HepG2 (cell line): ENCODE results near the gene NOS1. TPM values are rescaled to one million over a fixed set of nuclear protein-coding genes. Genes with fewer than 3 reads are reported as not detected.
A peak's percentile ranks its signal among the peaks of the same experiment; 100 is the strongest.

ENCODE experiments used
- ATAC-seq: fragments of 200-7000 bp; cut with Tn5 transposase; 3 replicates; pipeline ENCODE4 v1.9.1; 2020; ENCODE audit warnings: mild to moderate bottlenecking, moderate library complexity
- BruUV-seq: library from RNA; stranded (reverse); fragments of 400-500 nt; replicated peaks from 2 replicates; lab custom pipeline; 2021; lab: Mats Ljungman, UMichigan
- CTCF ChIA-PET: fragments of 300-600 bp; formaldehyde crosslinking; extraction: SDS; loops from one replicate; lab custom pipeline; 2021; ENCODE audit warnings: low total read pairs, inconsistent platforms, low intra/inter-chr PET ratio; lab: Yijun Ruan, JAX
- POLR2A ChIA-PET: fragments of 350-600 bp; sonication (Branson Sonifier 250); formaldehyde crosslinking; loops from one replicate; lab custom pipeline; 2020; ENCODE audit warnings: antibody characterized with exemption, inconsistent platforms; lab: Yijun Ruan, JAX
- DNase-seq: peaks from one replicate; pipeline ENCODE4 v3.0.0-alpha.2; 2015; ENCODE audit warnings: low spot score
- FAIRE-seq: peaks from 3 replicates; lab custom pipeline; 2011; peaks lifted over from hg19 to GRCh38; lab: Jason Lieb, UNC
- H2AFZ ChIP-seq: one replicate; pipeline ENCODE4 v1.6.1; 2011; ENCODE audit warnings: low read length, inconsistent platforms
- H3K27ac ChIP-seq: fragments of 300-600 bp; 3 replicates; pipeline ENCODE4 v1.8.0; 2011; ENCODE audit warnings: mixed run types, mild to moderate bottlenecking, mixed read lengths, low read length, inconsistent platforms; ENCODE audit not compliant: insufficient read depth; ENCODE audit errors: extremely low read length
- H3K27me3 ChIP-seq, 2 experiments: fragments of 200-600 bp in 1 of 2; 2 replicates in 1 of 2; 3 replicates in 1 of 2; pipeline versions ENCODE4 v1.6.0 to v1.8.0; 2011; ENCODE audit warnings: low read length in 2 of 2, mild to moderate bottlenecking in 2 of 2, moderate library complexity in 2 of 2, inconsistent platforms in 1 of 2; ENCODE audit not compliant: insufficient read depth in 2 of 2, control insufficient read depth in 1 of 2
- H3K36me3 ChIP-seq, 2 experiments: fragments of 200-600 bp in 1 of 2; replicated peaks in 1 of 2; 2 replicates in 1 of 2; 3 replicates in 1 of 2; pipeline versions ENCODE4 v1.5.1 to v1.8.0; 2011; ENCODE audit warnings: low read length in 2 of 2, inconsistent platforms in 1 of 2; ENCODE audit not compliant: insufficient read depth in 2 of 2, control insufficient read depth in 1 of 2
- H3K4me1 ChIP-seq: 2 replicates; pipeline ENCODE4 v1.5.1; 2012; ENCODE audit warnings: low read length, inconsistent platforms; ENCODE audit not compliant: insufficient read depth
- H3K4me2 ChIP-seq: 2 replicates; pipeline ENCODE4 v1.6.0; 2011; ENCODE audit warnings: low read depth, low read length, inconsistent platforms
- H3K4me3 ChIP-seq, 3 experiments: fragments of 200-600 bp in 1 of 3; sonication (generic), shearing (Covaris generic) in 1 of 3; replicated peaks in 1 of 3; 2 replicates each; pipeline ENCODE4 v1.5.1; 2011 to 2016; ENCODE audit warnings: low read length in 3 of 3, inconsistent platforms in 2 of 3, low read depth in 2 of 3, mild to moderate bottlenecking in 2 of 3, control low read depth in 1 of 3, mixed read lengths in 1 of 3; ENCODE audit not compliant: insufficient read depth in 1 of 3
- H3K79me2 ChIP-seq: one replicate; pipeline ENCODE4 v1.6.1; 2011; ENCODE audit warnings: low read length, inconsistent platforms; ENCODE audit not compliant: insufficient read depth
- H3K9ac ChIP-seq: 2 replicates; pipeline ENCODE4 v1.6.0; 2011; ENCODE audit warnings: mild to moderate bottlenecking, low read depth, low read length, inconsistent platforms; ENCODE audit not compliant: insufficient read depth
- H3K9me3 ChIP-seq: 2 replicates; pipeline ENCODE4 v1.5.1; 2012; ENCODE audit warnings: mild to moderate bottlenecking, low read length
- H4K20me1 ChIP-seq: 2 replicates; pipeline ENCODE4 v1.6.0; 2011; ENCODE audit warnings: inconsistent platforms, mild to moderate bottlenecking, low read length, moderate library complexity; ENCODE audit not compliant: insufficient read depth
- ARID5B ChIP-seq: IDR thresholded peaks from 2 replicates; pipeline ENCODE4 v1.4.0; 2020; ENCODE audit warnings: mild to moderate bottlenecking, missing genetic modification reagents
- FOXO1 ChIP-seq: sonication (generic); formaldehyde crosslinking; IDR thresholded peaks from 2 replicates; pipeline ENCODE4 v1.4.0; 2020; ENCODE audit warnings: missing genetic modification reagents
- KMT2B ChIP-seq: IDR thresholded peaks from 2 replicates; pipeline ENCODE4 v1.6.1; 2016; ENCODE audit warnings: missing genetic modification reagents, missing compliant biosample characterization
- MAZ ChIP-seq, 2 experiments: sonication (generic) in 1 of 2; formaldehyde crosslinking in 1 of 2; IDR thresholded peaks; 2 replicates each; pipeline versions ENCODE4 v1.5.0 to v1.6.1; 2012 to 2020; ENCODE audit warnings: low read depth in 2 of 2, mild to moderate bottlenecking in 2 of 2, borderline replicate concordance in 1 of 2, improper control_type of control experiment in 1 of 2, low read length in 1 of 2, missing genetic modification reagents in 1 of 2, moderate library complexity in 1 of 2
- NONO ChIP-seq, 2 experiments: fragments of 450-650 bp in 1 of 2; sonication (generic) in 1 of 2; formaldehyde crosslinking in 1 of 2; IDR thresholded peaks in 1 of 2; conservative IDR thresholded peaks in 1 of 2; 2 replicates each; pipeline versions ENCODE4 v1.6.1 to v1.8.0; 2017 to 2022; ENCODE audit warnings: mild to moderate bottlenecking in 1 of 2, missing genetic modification reagents in 1 of 2, moderate library complexity in 1 of 2
- PHF20 ChIP-seq: sonication (generic); formaldehyde crosslinking; IDR thresholded peaks from 2 replicates; pipeline ENCODE4 v1.5.0; 2020; ENCODE audit warnings: mild to moderate bottlenecking, missing genetic modification reagents
- ZNF234 ChIP-seq: sonication (generic); formaldehyde crosslinking; conservative IDR thresholded peaks from 2 replicates; pipeline ENCODE4 v1.5.1; 2020; ENCODE audit warnings: mild to moderate bottlenecking, missing genetic modification reagents
- ZNF253 ChIP-seq: sonication (generic); formaldehyde crosslinking; IDR thresholded peaks from 2 replicates; pipeline ENCODE4 v1.8.0; 2022; ENCODE audit warnings: mild to moderate bottlenecking, missing genetic modification reagents, borderline replicate concordance
- ZNF574 ChIP-seq: sonication (generic); formaldehyde crosslinking; IDR thresholded peaks from 2 replicates; pipeline ENCODE4 v1.4.0; 2020; ENCODE audit warnings: missing genetic modification reagents
- ZNF770 ChIP-seq: sonication (generic); formaldehyde crosslinking; IDR thresholded peaks from 2 replicates; pipeline ENCODE4 v1.5.0; 2020; ENCODE audit warnings: mild to moderate bottlenecking, missing genetic modification reagents
- ZNF776 ChIP-seq: sonication (generic); formaldehyde crosslinking; IDR thresholded peaks from 2 replicates; pipeline ENCODE4 v1.4.0; 2020; ENCODE audit warnings: mild to moderate bottlenecking, missing genetic modification reagents
- WGBS: methylation state at CpG from one replicate; pipeline ENCODE4 v1.1.6; 2017; ENCODE audit warnings: low lambda C conversion rate; 5-methylcytosine and 5-hydroxymethylcytosine counted together
- in situ Hi-C: cut with HindIII; loops from 2 replicates; pipeline ENCODE4 v1.10.0; 2017; ENCODE audit warnings: low pct_unique_long_range_greater_than_20kb; ENCODE audit not compliant: extremely low pct_ligation_motif_present
- intact Hi-C: fragments of 100-400 bp; cut with micrococcal nuclease; formaldehyde crosslinking; loops from one replicate; pipeline ENCODE4 v1.10.0; 2022; ENCODE audit not compliant: unreplicated experiment
- polyA plus RNA-seq, 8 experiments: library from polyadenylated mRNA; depleted of rRNA in 3 of 8; stranded (reverse) in 7 of 8; unstranded in 1 of 8; fragments of >200 nt; fragmentation: Illumina TruSeq in 4 of 8; extraction: Trizol in 4 of 8; gene quantifications; 2 replicates each; pipeline versions ENCODE4 v1.2.1 to v1.2.3, GENCODE V29; 2011 to 2016; ENCODE audit warnings: low read depth in 4 of 8, missing spikeins in 1 of 8, mixed read lengths in 1 of 8; ENCODE audit not compliant: insufficient read depth in 1 of 8
- total RNA-seq, 5 experiments: library from RNA; depleted of rRNA; stranded (reverse); fragments of >200 nt; fragmentation: Illumina TruSeq; extraction: Trizol; gene quantifications; 2 replicates each; pipeline ENCODE4 v1.2.3, GENCODE V29; 2016; ENCODE audit warnings: low read depth in 1 of 5

The NOS1 gene
- total and polyA plus RNA-seq, 2 of the 13 experiments (the other 11 are each of a cell fraction or from before 2014, with no cell fraction given), result not detected

- TF ChIP-seq NONO (IDR thresholded peaks at IDR 0.05) (no peak), NONO (CRISPR knock-in tag; conservative IDR thresholded peaks at IDR 0.05) (no peak), ZNF770 (CRISPR knock-in tag) (no peak)
These were observed 169.4 kb downstream of the NOS1 start (continued) for GRCh38 chr12:117192057-117192456.

- ATAC-seq (peak; percentile 90), FAIRE-seq (no peak), DNase-seq (peak; percentile 65)
- in situ Hi-C loops, result no loop called here
- intact Hi-C loops, result no loop called here
- no peak within 1 kb of the TSS for H2AFZ ChIP-seq
- WGBS, result under 1% methylated on average over 24 of the region's 59 CpGs
- CTCF ChIA-PET, result no interaction called here
- peaks cover 7% of the 10 kb centered on the region for H4K20me1 ChIP-seq
- no TSS peak for BruUV-seq
- H3K4me1 ChIP-seq, result peaks cover 31% of the 10 kb centered on the region
- peaks cover 0 to 2% of the 10 kb centered on the region in 2 experiments; a peak in 2 of 5 replicates for H3K27me3 ChIP-seq
- peak within 1 kb of the TSS; percentile 96 for H3K4me2 ChIP-seq
- peak within 1 kb of the TSS; percentile 87 for H3K9ac ChIP-seq
- H3K9me3 ChIP-seq, result no peaks in the 10 kb centered on the region
- H3K79me2 ChIP-seq, result peaks cover 22% of the 10 kb centered on the region
- POLR2A ChIA-PET, result no interaction called here
- peak within 1 kb of the TSS; percentile 70 for H3K27ac ChIP-seq
- H3K36me3 ChIP-seq, result peaks cover 0 to 7% of the 10 kb centered on the region in 2 experiments; a peak in 3 of 5 replicates
- peak within 1 kb of the TSS; percentile 82 to 100 (median 92) for H3K4me3 ChIP-seq
- TF ChIP-seq ZNF253 (CRISPR knock-in tag), result 0 out of 2 replicates have a peak, but pooled peaks have one; percentile 53
- TF ChIP-seq ZNF234 (CRISPR knock-in tag), result peak; percentile 79; the same call in 1 of the 2 replicates
- TF ChIP-seq MAZ (IDR thresholded peaks at IDR 0.05; ENCODE audit: borderline replicate concordance, low read depth, low read length), result 0 out of 2 replicates have a peak, but pooled peaks have one; percentile 55
- TF ChIP-seq MAZ (CRISPR knock-in tag; IDR thresholded peaks at IDR 0.05; ENCODE audit: low read depth), result 0 out of 2 replicates have a peak, but pooled peaks have one; percentile 49
- peak; percentile 61 for TF ChIP-seq ZNF574 (CRISPR knock-in tag)
- peak; percentile 46; the same call in 1 of the 2 replicates for TF ChIP-seq FOXO1 (CRISPR knock-in tag)
- peak; percentile 78; the same call in 1 of the 2 replicates for TF ChIP-seq ZNF776
- no peak; the same call in 1 of the 2 replicates for TF ChIP-seq ARID5B (CRISPR knock-in tag)
- peak; percentile 54; the same call in 1 of the 2 replicates for TF ChIP-seq PHF20 (CRISPR knock-in tag)
- TF ChIP-seq KMT2B, result peak; percentile 82
These were observed 171.1 kb downstream of the NOS1 start, which contains the start of gene FBXO21 for GRCh38 chr12:117190210-117190781. TSS of gene FBXO21 (minus strand) at chr12:117190470. CDS start at chr12:117190456, 14 bp downstream.
